HCT116 (cell line): Measurements from ENCODE around the gene FSTL4. TPM values are rescaled to one million over a fixed set of nuclear protein-coding genes. Genes with fewer than 3 reads are reported as not detected.
A peak's percentile ranks its signal among the peaks of the same experiment; 100 is the strongest.

Experiments
- ATAC-seq: fragments of 200-7000 bp; cut with Tn5 transposase; 2 replicates; pipeline ENCODE4 v1.9.1; 2020; ENCODE audit warnings: mild to moderate bottlenecking, moderate library complexity
- BruUV-seq: library from RNA; stranded (reverse); fragments of 400-500 nt; replicated peaks from 2 replicates; lab custom pipeline; 2021; lab: Mats Ljungman, UMichigan
- CTCF ChIA-PET: fragments of 300-600 bp; sonication (Branson Sonifier 250); formaldehyde crosslinking; loops from one replicate; lab custom pipeline; 2021; ENCODE audit warnings: antibody characterized with exemption; lab: Charles Lee
- POLR2A ChIA-PET: fragments of 300-600, 350-600 bp; sonication (Branson Sonifier 250); formaldehyde crosslinking; loops from one replicate; lab custom pipeline; 2021; ENCODE audit warnings: antibody characterized with exemption; lab: Charles Lee
- RAD21 ChIA-PET, 2 experiments: fragments of 300-600 bp; sonication (Branson Sonifier 250); formaldehyde crosslinking; loops; one replicate each; lab custom pipeline; 2023; ENCODE audit warnings: low total read pairs in 2 of 2; ENCODE audit not compliant: uncharacterized antibody in 2 of 2, unreplicated experiment in 2 of 2, low non-redundant PET in 1 of 2; lab: Charles Lee
- DNase-seq: peaks from one replicate; pipeline ENCODE4 v3.0.0-alpha.2; 2010; ENCODE audit warnings: low read depth, low spot score
- H2AFZ ChIP-seq: fragments of 200-600 bp; shearing (Covaris generic), sonication (generic); 2 replicates; pipeline ENCODE4 v1.6.1; 2017; ENCODE audit warnings: low read depth, mixed run types, mixed read lengths, antibody characterized with exemption, low read length; ENCODE audit not compliant: poor library complexity, severe bottlenecking
- H3K27ac ChIP-seq: 2 replicates; pipeline ENCODE4 v1.5.1; 2012; ENCODE audit warnings: low read depth, low read length
- H3K27me3 ChIP-seq: fragments of 200-600 bp; sonication (generic); 2 replicates; pipeline ENCODE4 v1.6.1; 2016; ENCODE audit warnings: mixed run types, low read length, mixed read lengths; ENCODE audit not compliant: insufficient read depth
- H3K36me3 ChIP-seq, 2 experiments: fragments of 200-500 bp in 1 of 2; fragments of 200-600 bp in 1 of 2; sonication (Bioruptor generic) in 1 of 2; sonication (generic) in 1 of 2; 2 replicates each; pipeline versions ENCODE4 v1.5.1 to v1.6.1; 2014 to 2016; ENCODE audit warnings: low read length in 2 of 2, inconsistent platforms in 1 of 2, mixed read lengths in 1 of 2, mixed run types in 1 of 2; ENCODE audit not compliant: insufficient read depth in 2 of 2, control insufficient read depth in 1 of 2
- H3K4me1 ChIP-seq, 2 experiments: fragments of 200-600 bp in 1 of 2; sonication (generic) in 1 of 2; 2 replicates each; pipeline versions ENCODE4 v1.5.1 to v1.6.1; 2012 to 2017; ENCODE audit warnings: low read length in 2 of 2, inconsistent platforms in 1 of 2, mild to moderate bottlenecking in 1 of 2, mixed read lengths in 1 of 2, mixed run types in 1 of 2, moderate library complexity in 1 of 2; ENCODE audit not compliant: insufficient read depth in 2 of 2, control insufficient read depth in 1 of 2
- H3K4me2 ChIP-seq: fragments of 200-600 bp; sonication (generic); 2 replicates; pipeline ENCODE4 v1.6.1; 2017; ENCODE audit warnings: mixed run types, low read length, mixed read lengths
- H3K4me3 ChIP-seq, 2 experiments: fragments of 200-600 bp in 1 of 2; sonication (generic) in 1 of 2; replicated peaks in 1 of 2; 2 replicates each; pipeline ENCODE4 v1.5.1; 2011 to 2016; ENCODE audit warnings: low read length in 2 of 2, control low read depth in 1 of 2, low read depth in 1 of 2, mild to moderate bottlenecking in 1 of 2, mixed read lengths in 1 of 2, mixed run types in 1 of 2
- H3K79me2 ChIP-seq: fragments of 200-600 bp; sonication (generic); 2 replicates; pipeline ENCODE4 v1.6.1; 2017; ENCODE audit warnings: mild to moderate bottlenecking, mixed run types, low read length, moderate library complexity, mixed read lengths; ENCODE audit not compliant: insufficient read depth
- H3K9ac ChIP-seq: fragments of 200-600 bp; sonication (generic); 2 replicates; pipeline ENCODE4 v1.6.1; 2016; ENCODE audit warnings: low read length, mixed read lengths
- H3K9me2 ChIP-seq: fragments of 200-600 bp; sonication (generic), shearing (Covaris generic); 2 replicates; pipeline ENCODE4 v1.6.1; 2017; ENCODE audit warnings: mixed run types, mild to moderate bottlenecking, moderate library complexity; ENCODE audit not compliant: insufficient read depth
- H3K9me3 ChIP-seq, 2 experiments: fragments of 200-500 bp in 1 of 2; fragments of 200-600 bp in 1 of 2; sonication (Bioruptor generic) in 1 of 2; sonication (generic) in 1 of 2; 2 replicates each; pipeline ENCODE4 v1.6.1; 2014 to 2017; ENCODE audit warnings: low read length in 2 of 2, mixed read lengths in 2 of 2, inconsistent platforms in 1 of 2, low read depth in 1 of 2, mild to moderate bottlenecking in 1 of 2, mixed run types in 1 of 2, moderate library complexity in 1 of 2; ENCODE audit not compliant: control insufficient read depth in 1 of 2, insufficient read depth in 1 of 2
- H4K20me1 ChIP-seq: fragments of 200-600 bp; sonication (generic), shearing (Covaris generic); 2 replicates; pipeline ENCODE4 v1.6.1; 2017; ENCODE audit warnings: mixed run types, mild to moderate bottlenecking, moderate library complexity; ENCODE audit not compliant: insufficient read depth
- CBX3 ChIP-seq: IDR thresholded peaks from 2 replicates; pipeline ENCODE4 v1.6.1; 2012; ENCODE audit warnings: low read depth
- CEBPB ChIP-seq: IDR thresholded peaks from 2 replicates; pipeline ENCODE4 v1.6.1; 2012; ENCODE audit warnings: low read depth
- CTCF ChIP-seq, 3 experiments: fragments of 200-600 bp in 1 of 3; sonication (generic) in 1 of 3; IDR thresholded peaks in 2 of 3; conservative IDR thresholded peaks in 1 of 3; 2 replicates each; pipeline ENCODE4 v1.5.1; 2012 to 2017; ENCODE audit warnings: low read depth in 2 of 3, low read length in 2 of 3, antibody characterized with exemption in 1 of 3, borderline replicate concordance in 1 of 3, control low read depth in 1 of 3, mild to moderate bottlenecking in 1 of 3, mixed read lengths in 1 of 3, mixed run types in 1 of 3, moderate library complexity in 1 of 3; ENCODE audit not compliant: insufficient read depth in 1 of 3
- ELF1 ChIP-seq: IDR thresholded peaks from 2 replicates; pipeline ENCODE4 v1.6.1; 2012; ENCODE audit warnings: low read depth, borderline replicate concordance
- EZH2 ChIP-seq: fragments of 200-600 bp; sonication (generic); IDR thresholded peaks from 2 replicates; pipeline ENCODE4 v1.6.1; 2017; ENCODE audit warnings: antibody characterized with exemption, mixed run types
- EZH2phosphoT487 ChIP-seq: fragments of 200-600 bp; IDR thresholded peaks from 2 replicates; pipeline ENCODE4 v1.6.1; 2018; ENCODE audit warnings: antibody characterized with exemption, borderline replicate concordance
- JUND ChIP-seq: IDR thresholded peaks from 2 replicates; pipeline ENCODE4 v1.6.1; 2012
- POLR2AphosphoS5 ChIP-seq: IDR thresholded peaks from 2 replicates; pipeline ENCODE4 v1.6.1; 2011; ENCODE audit warnings: mild to moderate bottlenecking, low read depth, low read length, moderate library complexity
- RAD21 ChIP-seq: IDR thresholded peaks from 2 replicates; pipeline ENCODE4 v1.6.1; 2012; ENCODE audit warnings: low read depth, mild to moderate bottlenecking
- SIN3A ChIP-seq: IDR thresholded peaks from 2 replicates; pipeline ENCODE4 v1.6.1; 2012; ENCODE audit warnings: low read depth
- TCF7L2 ChIP-seq: IDR thresholded peaks from 2 replicates; pipeline ENCODE4 v1.7.0; 2011; ENCODE audit warnings: borderline replicate concordance, inconsistent platforms; ENCODE audit not compliant: insufficient read depth, insufficient read length; ENCODE audit errors: extremely low read depth
- YY1 ChIP-seq: IDR thresholded peaks from 2 replicates; pipeline ENCODE4 v1.6.1; 2011; ENCODE audit warnings: low read length, low read depth, moderate library complexity, mild to moderate bottlenecking; ENCODE audit not compliant: insufficient replicate concordance; ENCODE audit errors: extremely low read depth
- ZBTB33 ChIP-seq: IDR thresholded peaks from 2 replicates; pipeline ENCODE4 v1.6.1; 2011; ENCODE audit warnings: mild to moderate bottlenecking, low read length, moderate library complexity; ENCODE audit not compliant: insufficient replicate concordance; ENCODE audit errors: extremely low read depth
- ZFX ChIP-seq: fragments of 450-650 bp; IDR thresholded peaks from 2 replicates; pipeline ENCODE4 v1.6.1; 2017
- ZNF274 ChIP-seq: fragments of 200-500 bp; sonication (Bioruptor generic); IDR thresholded peaks from 2 replicates; pipeline ENCODE4 v1.6.1; 2014; ENCODE audit warnings: mild to moderate bottlenecking, low read depth, low read length, inconsistent platforms
- intact Hi-C: fragments of 100-400 bp; cut with micrococcal nuclease; formaldehyde crosslinking; loops from 2 replicates; pipeline ENCODE4 v1.10.0; 2022
- total RNA-seq: library from RNA; stranded (reverse); gene quantifications from one replicate; pipeline ENCODE4 v1.2.1, GENCODE V29; 2021; ENCODE audit not compliant: unreplicated experiment
- TF ChIP-seq, protein P1 (sequence below): IDR thresholded peaks from 2 replicates; pipeline ENCODE4 v1.6.1; 2012
- TF ChIP-seq, protein P2 (sequence below): IDR thresholded peaks from 2 replicates; pipeline ENCODE4 v1.6.1; 2012

FSTL4 gene
- total RNA-seq, 1 experiment from 2014 or later, result 0.37 TPM

- RAD21 ChIA-PET, result no interaction called here
- intact Hi-C loops, result no loop called here
- POLR2A ChIA-PET, result no interaction called here
- TF ChIP-seq CBX3, result peak; percentile 65; the same call in 1 of the 2 replicates
- no peak for TF ChIP-seq EZH2phosphoT487
- TF ChIP-seq ZFX, result no peak
- TF ChIP-seq SIN3A, result no peak
- TF ChIP-seq CTCF (IDR thresholded peaks at IDR 0.05 in 2 of 3, conservative IDR thresholded peaks at IDR 0.05 in 1 of 3; ENCODE audit: borderline replicate concordance in 1 of 3, insufficient read depth in 1 of 3, low read depth in 2 of 3, low read length in 2 of 3), result no peak
- TF ChIP-seq CEBPB, result no peak
- H3K9ac ChIP-seq, result no peak overlapping the region
- H2AFZ ChIP-seq, result no peak overlapping the region
- peaks cover 5% of the 10 kb centered on the region; the same call in 1 of the 2 replicates for H3K27me3 ChIP-seq
- no peaks in the 10 kb centered on the region for H3K4me1 ChIP-seq
- H3K79me2 ChIP-seq, result no peaks in the 10 kb centered on the region
- no peak overlapping the region for H3K4me3 ChIP-seq
- H4K20me1 ChIP-seq, result no peaks in the 10 kb centered on the region
- H3K9me2 ChIP-seq, result no peaks in the 10 kb centered on the region
- no peak for ATAC-seq
- H3K27ac ChIP-seq, result no peak overlapping the region
- BruUV-seq, result no TSS peak
- no peak for DNase-seq
- H3K36me3 ChIP-seq, result no peaks in the 10 kb centered on the region
- H3K4me2 ChIP-seq, result no peak overlapping the region
- CTCF ChIA-PET, result no interaction called here
- peaks cover 0 to 9% of the 10 kb centered on the region in 2 experiments; a peak in 2 of 4 replicates for H3K9me3 ChIP-seq
Measured at GRCh38 chr5:133377736-133378135, 234.6 kb downstream of the FSTL4 start.

GRCh38 chr5:133376986-133377385 lies 235.4 kb downstream of the FSTL4 start:
- Histone ChIP-seq H3K4me3 (no peak overlapping the region), H3K36me3 (no peaks in the 10 kb centered on the region), H2AFZ (no peak overlapping the region), H3K9ac (no peak overlapping the region), H3K79me2 (no peaks in the 10 kb centered on the region), H3K27ac (no peak overlapping the region), H4K20me1 (no peaks in the 10 kb centered on the region), H3K9me3 (peaks cover 0 to 9% of the 10 kb centered on the region in 2 experiments; a peak in 2 of 4 replicates), H3K9me2 (no peaks in the 10 kb centered on the region), H3K4me1 (peaks cover 0 to 2% of the 10 kb centered on the region in 2 experiments; a peak in 1 of 4 replicates), H3K27me3 (no peaks in the 10 kb centered on the region; the same call in 1 of the 2 replicates), H3K4me2 (no peak overlapping the region)
- ChIA-PET CTCF (no interaction called here), POLR2A (no interaction called here), RAD21 (no interaction called here)
- intact Hi-C loops, result no loop called here
- ATAC-seq, result no peak
- DNase-seq, result no peak
- BruUV-seq, result no TSS peak
- no peak for TF ChIP-seq YY1
- TF ChIP-seq, protein P1, sequence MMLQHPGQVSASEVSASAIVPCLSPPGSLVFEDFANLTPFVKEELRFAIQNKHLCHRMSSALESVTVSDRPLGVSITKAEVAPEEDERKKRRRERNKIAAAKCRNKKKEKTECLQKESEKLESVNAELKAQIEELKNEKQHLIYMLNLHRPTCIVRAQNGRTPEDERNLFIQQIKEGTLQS, result no peak
- TF ChIP-seq JUND, result no peak
- TF ChIP-seq, protein P2, sequence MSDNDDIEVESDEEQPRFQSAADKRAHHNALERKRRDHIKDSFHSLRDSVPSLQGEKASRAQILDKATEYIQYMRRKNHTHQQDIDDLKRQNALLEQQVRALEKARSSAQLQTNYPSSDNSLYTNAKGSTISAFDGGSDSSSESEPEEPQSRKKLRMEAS, result no peak
- TF ChIP-seq SIN3A, result no peak
- TF ChIP-seq CEBPB, result no peak
- TF ChIP-seq CBX3, result no peak
- TF ChIP-seq ELF1, result no peak
- TF ChIP-seq ZNF274, result no peak
- no peak for TF ChIP-seq EZH2phosphoT487
- no peak for TF ChIP-seq RAD21
- no peak for TF ChIP-seq TCF7L2
- TF ChIP-seq ZBTB33, result no peak
- TF ChIP-seq EZH2, result no peak
- TF ChIP-seq POLR2AphosphoS5, result no peak
- TF ChIP-seq ZFX, result no peak
